RWPE2 (cell line): ENCODE results near the gene HYCC1.

ENCODE experiments used
- ATAC-seq: fragments of 200-7000 bp; cut with Tn5 transposase; 3 replicates; pipeline ENCODE4 v1.9.1; 2021; ENCODE audit warnings: low read depth
- DNase-seq: peaks from one replicate; pipeline ENCODE4 v3.0.0-alpha.2; 2020; ENCODE audit warnings: low spot score
- H3K27ac ChIP-seq: fragments of 450-650 bp; 2 replicates; pipeline ENCODE4 v1.5.1; 2017; ENCODE audit warnings: mild to moderate bottlenecking; ENCODE audit not compliant: poor library complexity, severe bottlenecking
- H3K27me3 ChIP-seq: fragments of 250-450 bp; sonication (Bioruptor Pico); 2 replicates; pipeline ENCODE4 v1.5.1; 2021; ENCODE audit warnings: mild to moderate bottlenecking, moderate library complexity; ENCODE audit not compliant: insufficient read depth, poor library complexity, severe bottlenecking
- H3K36me3 ChIP-seq: fragments of 250-450 bp; sonication (Bioruptor Pico); 2 replicates; pipeline ENCODE4 v1.5.1; 2020; ENCODE audit warnings: low read depth, mild to moderate bottlenecking, moderate library complexity
- H3K4me1 ChIP-seq: fragments of 250-450 bp; sonication (Bioruptor Pico); 2 replicates; pipeline ENCODE4 v1.5.1; 2021; ENCODE audit warnings: mild to moderate bottlenecking, moderate library complexity; ENCODE audit not compliant: insufficient read depth, poor library complexity, severe bottlenecking
- H3K4me3 ChIP-seq: fragments of 250-450 bp; sonication (Bioruptor Pico); 2 replicates; pipeline ENCODE4 v1.5.1; 2021; ENCODE audit warnings: mild to moderate bottlenecking, moderate library complexity; ENCODE audit not compliant: severe bottlenecking
- H3K9me3 ChIP-seq: fragments of 250-450 bp; sonication (Bioruptor Pico); 2 replicates; pipeline ENCODE4 v1.5.1; 2021; ENCODE audit warnings: mild to moderate bottlenecking, moderate library complexity; ENCODE audit not compliant: severe bottlenecking
- CTCF ChIP-seq: fragments of 450-650 bp; IDR thresholded peaks from one replicate; pipeline ENCODE4 v1.5.1; 2017; ENCODE audit warnings: mild to moderate bottlenecking, moderate library complexity; ENCODE audit not compliant: poor library complexity, severe bottlenecking

HYCC1 gene

GRCh38 chr7:23009303-23009702 lies 4.6 kb downstream of the HYCC1 start:
- H3K27me3 ChIP-seq: no peaks in the 10 kb centered on the region
- peaks cover 26% of the 10 kb centered on the region for H3K4me1 ChIP-seq
- no peak for TF ChIP-seq CTCF
- ATAC-seq: no peak
- H3K27ac ChIP-seq: no peak overlapping the region
- no peak for DNase-seq
- no peaks in the 10 kb centered on the region for H3K36me3 ChIP-seq
- no peak overlapping the region for H3K4me3 ChIP-seq
- H3K9me3 ChIP-seq: no peaks in the 10 kb centered on the region

- H3K4me1 ChIP-seq: peaks cover 11% of the 10 kb centered on the region
- no peak for TF ChIP-seq CTCF
- H3K9me3 ChIP-seq: no peaks in the 10 kb centered on the region
- H3K27ac ChIP-seq: no peak overlapping the region
- no peak for DNase-seq
- no peak for ATAC-seq
- no peak overlapping the region for H3K4me3 ChIP-seq
- no peaks in the 10 kb centered on the region for H3K36me3 ChIP-seq
- H3K27me3 ChIP-seq: no peaks in the 10 kb centered on the region
Observed at GRCh38 chr7:23004247-23004520, 9.7 kb downstream of the HYCC1 start.

- DNase-seq: no peak
- TF ChIP-seq CTCF: no peak
- no peaks in the 10 kb centered on the region for H3K9me3 ChIP-seq
- H3K4me3 ChIP-seq: no peak overlapping the region
- no peak overlapping the region for H3K27ac ChIP-seq
- no peak for ATAC-seq
- H3K27me3 ChIP-seq: no peaks in the 10 kb centered on the region
- no peaks in the 10 kb centered on the region for H3K36me3 ChIP-seq
- H3K4me1 ChIP-seq: peaks cover 16% of the 10 kb centered on the region
Observed at GRCh38 chr7:23003505-23004246, 10.3 kb downstream of the HYCC1 start.

- no peak for DNase-seq
- TF ChIP-seq CTCF: no peak
- no peak overlapping the region for H3K27ac ChIP-seq
- no peaks in the 10 kb centered on the region for H3K27me3 ChIP-seq
- peaks cover 26% of the 10 kb centered on the region for H3K4me1 ChIP-seq
- H3K9me3 ChIP-seq: no peaks in the 10 kb centered on the region
- no peak overlapping the region for H3K4me3 ChIP-seq
- no peak for ATAC-seq
- H3K36me3 ChIP-seq: no peaks in the 10 kb centered on the region; the same call in 1 of the 2 replicates
Observed at GRCh38 chr7:23002698-23003097, 11.2 kb downstream of the HYCC1 start.

GRCh38 chr7:23001610-23002009 lies 12.3 kb downstream of the HYCC1 start:
- ATAC-seq (no peak), DNase-seq (no peak)
- Histone ChIP-seq H3K27me3 (no peaks in the 10 kb centered on the region), H3K27ac (no peak overlapping the region), H3K4me1 (peaks cover 37% of the 10 kb centered on the region), H3K36me3 (no peaks in the 10 kb centered on the region; the same call in 1 of the 2 replicates), H3K4me3 (no peak overlapping the region), H3K9me3 (no peaks in the 10 kb centered on the region)
- TF ChIP-seq CTCF: no peak
